Stimulated activated naive CD8-positive, alpha-beta T cell treated with anti-CD3 and anti-CD28 coated beads, Interleukin-15, Interleukin-2, amounts not matched to agents 100 U/mL and 50 U/mL, for 24 hours (primary cell): ENCODE results near the gene AXIN2.

Source experiments
- ATAC-seq: fragments of 150-1000 bp; cut with Tn5 transposase; one replicate; pipeline ENCODE4 v1.10.0; 2021
- DNase-seq: peaks from one replicate; pipeline ENCODE4 v3.0.0; 2021

AXIN2 gene

GRCh38 chr17:65554553-65555223, 6.8 kb downstream of the AXIN2 start:
- DNase-seq (no peak), ATAC-seq (no peak)

DNA sequence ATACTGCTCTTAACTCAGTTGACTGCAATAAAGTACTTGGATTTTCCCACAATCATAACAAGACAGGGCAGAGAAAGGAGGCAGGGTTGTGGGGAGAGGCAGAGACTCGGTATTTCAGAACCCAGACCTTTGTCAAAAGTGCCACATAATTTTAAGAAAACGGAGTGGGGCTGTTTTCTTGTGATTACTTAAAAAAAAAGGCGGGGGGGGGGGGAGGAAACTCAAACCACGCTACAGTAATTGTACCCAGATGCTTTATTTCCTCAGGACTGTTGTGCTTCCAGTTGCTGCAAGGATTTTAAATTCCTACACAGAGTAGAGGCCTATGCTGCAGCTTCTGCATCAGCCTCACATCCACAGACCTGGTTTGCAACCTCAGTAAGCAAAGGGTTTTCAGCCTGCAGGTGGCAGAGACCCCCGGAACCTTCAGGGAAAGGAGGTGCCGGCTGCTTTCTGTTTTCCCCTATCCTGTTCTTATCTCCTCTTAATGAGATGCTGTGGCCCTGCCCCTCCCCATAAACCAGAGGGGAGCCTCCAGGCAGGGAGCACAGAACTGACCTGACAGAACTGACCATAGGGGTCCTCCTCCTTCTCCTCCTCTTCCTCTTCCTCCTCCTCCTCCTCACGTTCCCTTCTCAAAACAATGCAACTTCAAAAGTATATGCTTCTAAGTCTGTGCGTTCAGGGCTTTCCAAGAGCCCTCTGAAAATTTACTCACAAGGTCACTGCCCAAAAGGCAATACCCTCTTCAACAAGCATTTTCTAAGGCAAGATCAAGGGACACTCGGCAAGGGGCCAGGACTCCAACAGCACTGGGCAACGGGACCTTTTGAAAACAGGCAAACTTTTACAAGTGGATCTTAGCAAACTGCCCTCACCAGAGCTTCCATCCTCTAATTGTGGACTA, 7.5 kb downstream of the AXIN2 start:
- ATAC-seq (no peak), DNase-seq (no peak)

DNA sequence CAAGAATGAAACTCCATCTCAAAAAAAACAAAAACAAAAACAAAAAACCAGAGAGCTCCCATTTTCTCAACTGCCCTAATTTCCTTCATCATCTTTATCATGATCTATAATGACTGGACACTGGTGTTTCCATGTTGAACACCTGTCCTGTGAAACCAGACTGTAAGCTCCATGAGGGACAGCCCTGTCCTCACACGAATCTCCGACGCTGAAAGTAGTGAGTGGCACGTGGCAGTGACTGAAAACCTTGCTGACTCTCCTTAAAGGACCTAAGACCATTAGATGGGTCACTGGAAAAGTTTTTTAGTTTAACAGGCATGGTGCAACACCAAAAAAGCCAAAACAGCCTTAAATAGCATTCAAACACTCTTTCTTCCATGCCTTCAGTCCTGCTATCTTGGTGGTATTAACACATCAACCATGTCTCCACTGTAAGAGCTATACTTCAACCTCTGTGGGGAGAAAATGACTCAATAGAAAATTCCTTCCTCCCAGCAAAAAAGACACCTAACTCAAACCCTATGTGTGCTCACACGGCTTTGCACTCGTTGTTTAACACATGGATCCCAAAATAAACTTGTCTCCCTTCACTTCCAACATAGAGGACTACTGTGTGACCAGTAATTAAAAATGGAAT, 8.3 kb downstream of the AXIN2 start:
- ATAC-seq = no peak

GRCh38 chr17:65552214-65552613, 9.2 kb downstream of the AXIN2 start:
- DNase-seq = no peak
- ATAC-seq = no peak

More for the DNA sequence above, 8.3 kb downstream of the AXIN2 start:
- DNase-seq = no peak

- ATAC-seq (no peak), DNase-seq (no peak)
Observed at GRCh38 chr17:65551267-65552040, 10.0 kb downstream of the AXIN2 start.

DNA sequence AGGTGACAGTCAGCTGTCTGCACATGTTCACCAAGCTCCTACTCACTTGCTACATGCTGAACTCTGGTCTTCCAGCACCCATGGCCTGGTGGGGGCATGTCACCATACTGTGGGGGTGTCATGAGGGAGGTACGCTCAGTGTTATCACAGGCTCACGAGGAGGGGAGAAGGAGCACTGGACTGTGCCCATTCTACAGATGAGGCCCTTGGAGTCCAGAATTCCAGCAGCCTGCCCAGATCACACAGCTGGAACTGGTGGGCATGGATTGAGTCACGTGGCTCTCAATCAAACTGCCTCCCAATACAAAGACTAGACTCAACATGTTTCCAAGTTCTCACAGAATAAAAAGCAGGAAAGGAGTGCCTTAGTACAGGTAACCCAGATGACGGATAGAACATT, 10.7 kb downstream of the AXIN2 start:
- DNase-seq (no peak), ATAC-seq (no peak)

- DNase-seq (no peak), ATAC-seq (no peak)
Observed at GRCh38 chr17:65550075-65550662, 11.3 kb downstream of the AXIN2 start.

- ATAC-seq = no peak
- DNase-seq = no peak
Observed at GRCh38 chr17:65548269-65548969, 13.0 kb downstream of the AXIN2 start.

GRCh38 chr17:65547253-65547670, 14.2 kb downstream of the AXIN2 start:
- no peak for ATAC-seq
- no peak for DNase-seq

DNA sequence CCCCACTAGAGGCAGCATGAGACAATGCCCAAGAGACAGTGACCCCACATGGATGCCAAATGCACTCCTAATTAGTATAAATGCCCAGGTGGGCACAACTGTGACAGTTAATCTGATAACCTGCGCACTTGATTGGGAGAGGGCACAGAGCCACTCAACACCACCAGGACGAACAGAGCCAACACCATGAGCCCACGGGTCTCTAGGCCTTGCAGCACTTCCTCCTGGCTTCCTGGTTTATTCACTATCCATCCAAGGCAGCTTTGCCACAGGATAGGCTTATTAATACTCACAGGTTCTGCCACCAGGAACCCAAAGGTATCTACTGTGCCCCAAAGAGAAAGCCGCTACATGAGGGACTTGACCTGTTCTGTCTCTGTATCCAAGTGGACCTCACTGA, 14.9 kb downstream of the AXIN2 start:
- ATAC-seq = no peak

GRCh38 chr17:65545705-65546523, 15.5 kb downstream of the AXIN2 start:
- no peak for ATAC-seq
- no peak for DNase-seq

More for the DNA sequence above, 14.9 kb downstream of the AXIN2 start:
- no peak for DNase-seq

- ATAC-seq = no peak
- no peak for DNase-seq
Observed at GRCh38 chr17:65544672-65545071, 16.8 kb downstream of the AXIN2 start.

DNA sequence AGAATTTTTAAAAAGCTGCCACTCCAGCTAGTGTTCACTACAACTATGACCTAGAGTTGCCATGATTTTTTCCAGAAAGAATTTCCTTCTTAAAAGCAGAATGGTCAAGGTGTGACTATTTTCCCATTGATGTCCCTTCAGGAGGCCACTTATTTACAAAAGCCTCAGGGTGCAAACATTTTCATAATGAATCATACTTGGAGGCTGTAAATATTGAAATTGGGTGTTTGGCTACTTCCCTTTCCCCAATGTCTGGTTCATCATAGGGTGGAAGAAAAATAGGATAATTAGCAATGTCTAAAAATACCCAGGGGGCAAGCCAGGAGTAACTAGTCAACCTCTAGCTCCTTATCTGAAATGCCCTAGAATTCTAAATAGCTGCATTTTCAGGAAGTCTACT, 18.8 kb downstream of the AXIN2 start:
- DNase-seq = no peak
- ATAC-seq = no peak

DNA sequence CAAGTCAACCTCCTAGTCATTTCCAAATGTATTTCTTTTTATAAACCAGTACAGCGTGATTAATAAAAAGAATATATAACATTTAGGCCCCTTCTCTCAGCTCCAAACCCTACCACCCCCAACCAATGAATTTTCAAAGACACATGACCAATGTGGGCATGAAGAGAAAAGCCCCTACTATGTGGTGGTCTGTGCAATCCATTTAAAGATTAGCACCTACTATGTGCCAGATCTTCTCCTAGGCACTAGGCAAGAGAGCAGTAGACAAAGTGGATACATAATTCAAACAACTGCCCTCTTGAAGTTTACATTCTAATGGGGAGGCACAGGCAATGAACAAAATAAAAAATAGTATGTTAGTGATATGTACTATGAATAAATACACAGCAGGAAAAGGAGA, 19.4 kb downstream of the AXIN2 start:
- DNase-seq (no peak), ATAC-seq (no peak)

DNA sequence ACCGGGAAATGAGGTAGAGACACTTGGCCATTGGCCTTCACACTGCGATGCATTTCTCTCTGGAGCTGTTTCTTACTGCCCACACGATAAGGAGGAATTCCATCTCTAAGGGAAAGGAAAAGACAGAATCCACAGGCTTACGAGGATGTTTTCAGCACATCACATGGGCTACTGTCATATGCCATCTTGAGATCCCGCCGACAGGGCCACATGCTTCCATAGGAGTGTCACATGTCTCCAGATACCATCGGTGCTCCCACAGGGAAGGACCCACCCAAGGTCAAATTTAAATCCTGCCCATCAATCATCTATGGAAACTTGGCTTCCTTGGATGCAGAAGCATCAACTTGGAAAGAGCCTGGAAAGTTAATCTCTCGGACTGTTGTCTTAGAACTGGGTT, 20.0 kb downstream of the AXIN2 start:
- no peak for DNase-seq

DNA sequence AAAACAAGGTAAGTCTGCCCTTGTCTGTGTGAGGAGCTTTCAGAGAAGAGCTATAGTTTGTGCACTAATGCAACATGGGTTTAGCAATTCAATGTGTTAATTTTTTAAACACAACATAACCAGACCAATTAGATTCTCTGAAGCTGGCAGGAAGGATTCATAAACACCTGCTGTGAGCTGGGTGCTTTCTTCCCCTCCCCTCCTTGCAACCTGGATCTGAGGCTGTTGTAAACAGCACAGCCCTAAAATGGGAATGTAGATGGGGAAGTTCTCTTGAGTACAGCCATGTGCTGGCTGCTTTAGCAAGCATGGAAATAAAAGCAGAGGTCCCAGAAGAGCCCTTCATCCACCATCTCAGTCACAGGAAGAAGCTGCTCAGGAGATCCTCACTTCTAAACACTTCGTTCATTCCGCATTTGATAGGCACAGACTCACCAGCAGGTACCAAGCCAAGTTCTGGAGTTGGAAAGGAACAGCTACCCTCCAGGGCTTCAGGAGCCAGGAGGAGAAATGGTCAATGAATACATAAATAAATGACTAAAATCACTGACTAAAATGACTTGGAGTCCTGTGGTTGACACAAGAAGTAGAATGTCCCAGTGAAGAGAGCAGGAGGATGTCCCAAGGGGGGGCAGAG, 21.7 kb downstream of the AXIN2 start:
- ATAC-seq (no peak), DNase-seq (no peak)

More for the DNA sequence above, 20.0 kb downstream of the AXIN2 start:
- no peak for ATAC-seq

DNA sequence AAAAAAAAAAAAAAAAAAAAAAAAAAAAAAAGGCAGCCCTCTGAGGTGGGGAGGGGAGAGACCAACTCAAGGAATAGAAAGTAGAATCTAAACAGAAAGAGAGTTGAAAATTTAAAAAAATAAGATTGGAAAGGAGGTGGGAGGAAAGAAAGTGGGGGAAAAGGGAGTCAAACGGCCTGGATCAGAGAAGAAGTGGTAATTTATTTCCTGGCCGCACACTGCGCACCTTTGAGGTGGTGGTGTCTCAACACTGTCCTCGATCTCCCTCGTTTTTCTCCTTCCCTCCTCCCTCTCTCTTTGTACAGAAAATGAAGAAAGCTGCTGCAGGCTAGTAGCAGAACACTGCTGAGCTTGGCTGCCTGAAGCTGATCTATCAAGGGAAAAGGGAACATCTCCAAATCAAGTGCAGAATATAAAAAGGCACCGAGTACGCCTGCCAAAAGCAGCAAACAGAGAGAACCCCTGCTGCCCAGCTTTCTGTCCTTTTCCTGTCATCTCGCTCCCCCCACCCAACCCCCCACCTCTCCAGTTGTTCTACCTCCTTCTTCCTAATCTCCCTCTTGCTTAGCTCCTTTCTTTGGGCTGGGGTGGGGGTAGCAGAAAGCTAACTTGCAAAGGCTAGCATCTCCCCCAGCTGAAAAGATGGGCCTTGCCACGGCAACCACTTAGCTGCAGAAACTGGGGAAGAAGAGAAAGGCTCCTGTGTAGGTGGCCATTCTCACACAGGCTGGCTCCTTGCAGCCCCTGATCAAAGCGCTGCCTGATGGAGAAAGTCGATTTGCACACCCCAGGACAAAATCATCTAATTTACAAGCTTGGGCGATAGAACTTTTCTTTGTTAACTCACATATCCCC, 22.5 kb downstream of the AXIN2 start:
- DNase-seq (no peak), ATAC-seq (no peak)

DNA sequence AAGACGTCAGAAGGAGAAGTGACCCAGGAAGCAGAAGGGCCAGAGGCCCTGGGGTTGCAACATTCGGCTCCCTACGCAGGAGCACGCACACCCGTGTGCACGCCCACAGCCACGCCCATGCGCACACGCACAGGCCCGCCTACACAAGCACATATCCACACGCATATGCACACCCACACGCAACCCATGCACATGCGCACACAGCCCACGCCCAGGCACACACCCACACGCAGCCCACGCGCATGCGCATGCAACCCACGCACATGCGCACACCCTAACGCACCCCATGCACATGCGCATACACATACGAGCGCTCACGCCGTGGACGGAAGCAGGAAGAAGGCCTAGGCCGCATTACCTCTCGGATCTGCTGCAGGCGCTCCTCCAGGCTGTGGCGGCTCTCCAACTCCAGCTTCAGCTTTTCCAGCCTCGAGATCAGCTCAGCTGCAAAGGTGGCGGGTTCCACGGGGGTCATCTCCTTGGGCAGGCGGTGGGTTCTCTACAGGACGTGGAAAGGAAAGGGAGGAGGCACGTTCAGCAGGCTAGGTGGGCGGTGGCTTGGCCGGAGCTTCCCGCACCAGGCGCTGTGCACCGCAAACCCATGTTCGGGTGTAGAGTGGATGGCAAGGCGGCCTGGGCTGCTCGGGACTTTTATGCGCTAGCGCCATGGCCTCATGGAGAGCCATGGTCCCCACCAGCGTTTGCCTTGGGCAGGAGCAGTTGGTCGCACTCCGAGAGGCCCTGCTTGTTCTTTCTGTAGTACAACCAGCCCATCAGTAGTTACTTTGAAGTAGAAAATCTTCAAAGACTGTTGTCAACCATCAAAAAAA, 23.4 kb downstream of the AXIN2 start:
- DNase-seq (no peak), ATAC-seq (no peak)
